ENCODE measurements around the gene ARSB. TPM values are rescaled to one million over a fixed set of nuclear protein-coding genes. Genes with fewer than 3 reads are reported as not detected.

ARSB gene
- total RNA-seq, 1 donor: 38.4 TPM

DNA sequence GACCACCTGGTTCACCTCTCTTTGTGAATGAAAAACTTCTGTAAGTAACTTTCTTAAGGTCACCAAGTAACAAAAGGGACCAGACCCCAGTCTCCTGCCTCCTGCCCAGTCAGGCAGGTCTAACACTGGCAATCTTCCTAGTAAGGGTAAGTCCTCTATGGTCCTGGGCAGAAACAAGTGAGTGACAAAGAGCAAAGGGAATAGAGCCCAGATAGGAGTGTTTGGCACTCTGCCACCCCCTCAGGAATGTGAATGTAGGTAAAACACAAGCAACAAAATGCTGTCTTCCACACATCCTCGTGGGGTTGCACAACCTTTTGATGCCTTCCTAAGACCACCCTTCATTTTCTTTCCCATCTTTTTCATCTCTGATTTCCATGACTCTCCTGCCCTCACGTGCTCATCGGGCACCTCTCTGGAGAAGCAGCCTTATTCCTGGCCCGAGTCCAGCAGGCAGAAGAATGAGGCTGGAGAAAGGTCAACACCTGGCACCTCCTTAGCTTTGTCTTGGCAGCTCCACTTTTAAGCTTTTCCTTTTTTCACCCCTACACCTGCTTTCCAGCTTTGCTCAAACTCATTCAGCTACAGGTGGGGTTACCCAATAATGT, 246.3 kb downstream of the ARSB start:
- Histone ChIP-seq H3K4me3 (ENCODE audit: insufficient read depth, low read length) (no peak overlapping the region), H3K36me3 (ENCODE audit: insufficient read depth, low read length) (no peaks in the 10 kb centered on the region), H3K79me2 (ENCODE audit: insufficient read depth, low read length) (no peaks in the 10 kb centered on the region), H3K27me3 (ENCODE audit: insufficient read depth, low read length) (no peaks in the 10 kb centered on the region), H3K9me3 (ENCODE audit: low read depth, low read length) (no peaks in the 10 kb centered on the region), H2AFZ (ENCODE audit: low read length) (no peak overlapping the region), H3K4me2 (ENCODE audit: insufficient read depth, low read length) (no peak overlapping the region), H3K4me1 (ENCODE audit: insufficient read depth, low read length) (no peaks in the 10 kb centered on the region), H3K27ac (ENCODE audit: low read depth, low read length) (no peak overlapping the region), H4K20me1 (ENCODE audit: insufficient read depth, low read length) (no peaks in the 10 kb centered on the region)
- TF ChIP-seq, protein P1, sequence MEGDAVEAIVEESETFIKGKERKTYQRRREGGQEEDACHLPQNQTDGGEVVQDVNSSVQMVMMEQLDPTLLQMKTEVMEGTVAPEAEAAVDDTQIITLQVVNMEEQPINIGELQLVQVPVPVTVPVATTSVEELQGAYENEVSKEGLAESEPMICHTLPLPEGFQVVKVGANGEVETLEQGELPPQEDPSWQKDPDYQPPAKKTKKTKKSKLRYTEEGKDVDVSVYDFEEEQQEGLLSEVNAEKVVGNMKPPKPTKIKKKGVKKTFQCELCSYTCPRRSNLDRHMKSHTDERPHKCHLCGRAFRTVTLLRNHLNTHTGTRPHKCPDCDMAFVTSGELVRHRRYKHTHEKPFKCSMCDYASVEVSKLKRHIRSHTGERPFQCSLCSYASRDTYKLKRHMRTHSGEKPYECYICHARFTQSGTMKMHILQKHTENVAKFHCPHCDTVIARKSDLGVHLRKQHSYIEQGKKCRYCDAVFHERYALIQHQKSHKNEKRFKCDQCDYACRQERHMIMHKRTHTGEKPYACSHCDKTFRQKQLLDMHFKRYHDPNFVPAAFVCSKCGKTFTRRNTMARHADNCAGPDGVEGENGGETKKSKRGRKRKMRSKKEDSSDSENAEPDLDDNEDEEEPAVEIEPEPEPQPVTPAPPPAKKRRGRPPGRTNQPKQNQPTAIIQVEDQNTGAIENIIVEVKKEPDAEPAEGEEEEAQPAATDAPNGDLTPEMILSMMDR (IDR thresholded peaks at IDR 0.05; ENCODE audit: extremely low read depth, low read depth, low read length): no peak
- DNase-seq (ENCODE audit: insufficient read length, low spot score, missing footprints): no peak

DNA sequence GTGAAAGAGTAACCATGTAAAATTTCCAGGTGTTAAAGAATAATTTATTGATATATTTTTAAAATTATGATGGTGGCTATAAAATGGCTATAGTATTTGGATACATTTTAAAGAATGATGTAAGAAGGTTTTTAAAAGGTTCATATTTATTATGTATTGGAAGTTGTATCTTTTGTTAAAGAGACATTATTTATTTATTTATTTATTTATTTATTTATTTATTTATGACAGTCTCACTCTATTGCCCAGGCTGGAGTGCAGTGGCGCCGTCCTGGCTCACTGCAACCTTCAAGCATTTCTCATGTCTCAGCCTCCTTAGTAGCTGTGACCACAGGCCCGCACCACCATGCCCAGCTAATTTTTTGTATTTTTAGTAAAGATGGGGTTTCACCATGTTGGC, 247.0 kb downstream of the ARSB start:
- no peak overlapping the region for H3K4me3 ChIP-seq (ENCODE audit: insufficient read depth, low read length)
- TF ChIP-seq, protein P1 (IDR thresholded peaks at IDR 0.05; ENCODE audit: extremely low read depth, low read depth, low read length): no peak
- H3K9me3 ChIP-seq (ENCODE audit: low read depth, low read length): no peaks in the 10 kb centered on the region
- no peak overlapping the region for H2AFZ ChIP-seq (ENCODE audit: low read length)
- no peak overlapping the region for H3K27ac ChIP-seq (ENCODE audit: low read depth, low read length)
- no peaks in the 10 kb centered on the region for H3K79me2 ChIP-seq (ENCODE audit: insufficient read depth, low read length)
- DNase-seq (ENCODE audit: insufficient read length, low spot score, missing footprints): no peak
- no peaks in the 10 kb centered on the region for H3K36me3 ChIP-seq (ENCODE audit: insufficient read depth, low read length)
- H3K4me2 ChIP-seq (ENCODE audit: insufficient read depth, low read length): no peak overlapping the region
- no peaks in the 10 kb centered on the region for H3K27me3 ChIP-seq (ENCODE audit: insufficient read depth, low read length)
- H4K20me1 ChIP-seq (ENCODE audit: insufficient read depth, low read length): no peaks in the 10 kb centered on the region
- H3K4me1 ChIP-seq (ENCODE audit: insufficient read depth, low read length): no peaks in the 10 kb centered on the region

DNA sequence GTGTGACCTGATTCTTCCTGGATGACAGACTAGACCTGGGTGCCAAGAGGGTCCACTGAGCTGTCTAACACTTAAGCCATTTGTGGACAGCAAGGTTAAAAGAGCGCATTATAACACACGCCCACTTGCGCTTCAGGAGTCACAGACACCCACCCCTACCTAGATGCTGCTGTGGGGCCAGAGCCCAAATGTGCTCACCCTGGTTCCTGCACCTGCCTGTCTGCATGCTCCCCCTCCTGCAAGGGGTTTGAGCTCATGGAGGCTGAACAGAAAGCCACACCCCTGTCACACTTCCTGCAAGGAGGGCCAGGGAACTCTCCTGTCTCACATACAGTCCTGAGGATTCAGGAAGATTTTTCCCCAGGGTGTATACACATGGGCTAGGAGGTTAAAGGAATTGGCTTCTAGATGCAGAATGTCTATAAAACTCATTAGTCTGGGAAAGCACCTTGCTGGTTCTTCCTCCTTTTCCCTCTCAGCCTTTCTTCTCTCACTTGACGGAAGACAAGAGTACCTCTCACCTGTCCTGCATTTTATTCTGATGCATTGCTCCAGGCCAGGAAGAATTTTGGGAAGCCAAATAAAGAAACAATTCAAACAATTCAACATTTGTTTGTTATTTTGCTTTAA, 249.2 kb downstream of the ARSB start:
- no peak overlapping the region for H3K4me3 ChIP-seq (ENCODE audit: insufficient read depth, low read length)

DNA sequence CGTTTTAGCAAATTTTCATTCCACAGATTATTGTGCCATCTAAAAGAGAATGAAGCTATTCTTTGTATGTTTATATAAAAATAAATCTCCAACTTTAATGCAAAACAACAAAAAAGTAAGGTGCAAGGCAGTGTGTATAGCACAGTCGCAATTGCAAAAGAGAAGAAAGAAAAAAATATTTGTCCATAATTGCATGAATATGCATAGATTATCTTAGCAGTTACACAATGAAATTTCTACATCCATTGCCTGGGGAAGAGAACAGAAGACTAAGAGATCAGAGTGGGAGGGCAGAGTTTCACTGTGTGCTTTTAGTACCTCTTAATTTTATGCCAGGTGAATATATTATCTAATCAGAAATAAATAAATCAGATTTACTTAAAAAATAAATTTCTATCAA, 250.2 kb downstream of the ARSB start:
- H3K36me3 ChIP-seq (ENCODE audit: insufficient read depth, low read length): no peaks in the 10 kb centered on the region
- no peak overlapping the region for H3K4me3 ChIP-seq (ENCODE audit: insufficient read depth, low read length)
- H4K20me1 ChIP-seq (ENCODE audit: insufficient read depth, low read length): no peaks in the 10 kb centered on the region
- TF ChIP-seq, protein P1 (IDR thresholded peaks at IDR 0.05; ENCODE audit: extremely low read depth, low read depth, low read length): no peak
- H3K9me3 ChIP-seq (ENCODE audit: low read depth, low read length): no peaks in the 10 kb centered on the region
- H3K79me2 ChIP-seq (ENCODE audit: insufficient read depth, low read length): no peaks in the 10 kb centered on the region
- H3K4me2 ChIP-seq (ENCODE audit: insufficient read depth, low read length): no peak overlapping the region
- no peaks in the 10 kb centered on the region for H3K4me1 ChIP-seq (ENCODE audit: insufficient read depth, low read length)
- DNase-seq (ENCODE audit: insufficient read length, low spot score, missing footprints): no peak
- no peaks in the 10 kb centered on the region for H3K27me3 ChIP-seq (ENCODE audit: insufficient read depth, low read length)
- H2AFZ ChIP-seq (ENCODE audit: low read length): no peak overlapping the region
- no peak overlapping the region for H3K27ac ChIP-seq (ENCODE audit: low read depth, low read length)

More for the DNA sequence above, 249.2 kb downstream of the ARSB start:
- no peak overlapping the region for H3K27ac ChIP-seq (ENCODE audit: low read depth, low read length)
- no peaks in the 10 kb centered on the region for H3K4me1 ChIP-seq (ENCODE audit: insufficient read depth, low read length)
- no peaks in the 10 kb centered on the region for H4K20me1 ChIP-seq (ENCODE audit: insufficient read depth, low read length)
- no peaks in the 10 kb centered on the region for H3K27me3 ChIP-seq (ENCODE audit: insufficient read depth, low read length)
- no peak for DNase-seq (ENCODE audit: insufficient read length, low spot score, missing footprints)
- no peak overlapping the region for H2AFZ ChIP-seq (ENCODE audit: low read length)
- H3K79me2 ChIP-seq (ENCODE audit: insufficient read depth, low read length): no peaks in the 10 kb centered on the region
- H3K36me3 ChIP-seq (ENCODE audit: insufficient read depth, low read length): no peaks in the 10 kb centered on the region
- H3K4me2 ChIP-seq (ENCODE audit: insufficient read depth, low read length): no peak overlapping the region
- TF ChIP-seq, protein P1 (IDR thresholded peaks at IDR 0.05; ENCODE audit: extremely low read depth, low read depth, low read length): no peak
- no peaks in the 10 kb centered on the region for H3K9me3 ChIP-seq (ENCODE audit: low read depth, low read length)
